Measurements from ENCODE around the gene ACAP1.

DNA sequence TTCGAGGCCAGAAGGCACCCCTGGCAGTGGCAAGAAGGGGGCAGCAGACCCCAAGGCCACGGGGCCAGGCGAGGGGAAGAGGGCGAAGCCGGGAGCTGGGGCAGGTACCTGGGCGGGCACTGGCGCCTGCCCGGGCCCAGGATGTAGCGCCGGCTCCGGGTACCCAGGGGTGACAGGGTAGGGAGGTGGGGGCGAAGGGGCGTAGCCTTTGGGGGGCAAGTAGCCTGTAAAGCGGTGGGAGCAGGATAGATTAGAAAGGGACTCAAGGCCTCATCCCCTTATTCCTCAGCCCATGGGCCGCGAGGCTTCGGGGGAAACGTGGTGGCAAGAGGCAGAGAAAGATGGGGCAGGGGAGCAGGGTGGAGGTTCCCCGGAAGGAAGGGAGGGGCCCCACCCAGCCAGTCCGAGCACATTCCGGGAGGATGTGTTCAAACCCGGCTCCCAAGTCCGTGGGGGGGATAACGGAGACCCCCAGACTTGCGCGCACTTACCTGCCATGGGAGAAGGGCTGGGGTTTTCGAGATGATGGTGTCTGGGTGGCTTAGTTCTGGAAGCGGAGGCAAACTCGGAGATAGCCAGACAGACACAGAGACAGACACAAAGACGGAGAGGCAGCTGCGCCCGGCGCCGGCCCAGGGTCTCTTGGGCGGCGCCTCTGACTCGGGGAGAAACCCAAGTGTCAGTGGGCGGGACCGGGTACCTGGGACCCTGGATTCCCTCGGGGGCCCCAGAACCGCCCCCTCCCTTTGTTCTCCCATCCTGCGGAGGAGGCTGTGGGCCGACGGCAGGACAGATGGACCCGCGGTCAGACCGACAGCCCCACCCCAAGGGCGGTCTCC is 57.5 kb downstream of the ACAP1 start:
- TF ChIP-seq, protein P1, sequence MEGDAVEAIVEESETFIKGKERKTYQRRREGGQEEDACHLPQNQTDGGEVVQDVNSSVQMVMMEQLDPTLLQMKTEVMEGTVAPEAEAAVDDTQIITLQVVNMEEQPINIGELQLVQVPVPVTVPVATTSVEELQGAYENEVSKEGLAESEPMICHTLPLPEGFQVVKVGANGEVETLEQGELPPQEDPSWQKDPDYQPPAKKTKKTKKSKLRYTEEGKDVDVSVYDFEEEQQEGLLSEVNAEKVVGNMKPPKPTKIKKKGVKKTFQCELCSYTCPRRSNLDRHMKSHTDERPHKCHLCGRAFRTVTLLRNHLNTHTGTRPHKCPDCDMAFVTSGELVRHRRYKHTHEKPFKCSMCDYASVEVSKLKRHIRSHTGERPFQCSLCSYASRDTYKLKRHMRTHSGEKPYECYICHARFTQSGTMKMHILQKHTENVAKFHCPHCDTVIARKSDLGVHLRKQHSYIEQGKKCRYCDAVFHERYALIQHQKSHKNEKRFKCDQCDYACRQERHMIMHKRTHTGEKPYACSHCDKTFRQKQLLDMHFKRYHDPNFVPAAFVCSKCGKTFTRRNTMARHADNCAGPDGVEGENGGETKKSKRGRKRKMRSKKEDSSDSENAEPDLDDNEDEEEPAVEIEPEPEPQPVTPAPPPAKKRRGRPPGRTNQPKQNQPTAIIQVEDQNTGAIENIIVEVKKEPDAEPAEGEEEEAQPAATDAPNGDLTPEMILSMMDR (IDR thresholded peaks at IDR 0.05; ENCODE audit: low read depth, low read length, poor library complexity, severe bottlenecking) = no peak
- TF ChIP-seq EZH2phosphoT487 (IDR thresholded peaks at IDR 0.05; ENCODE audit: borderline replicate concordance, low read length) = no peak

All from DOHH2 (cell line).